Stimulated activated naive CD8-positive, alpha-beta T cell treated with anti-CD3 and anti-CD28 coated beads, Interleukin-15, Interleukin-2, amounts not matched to agents 100 ng/mL and 50 ng/mL, for 24 hours (primary cell): Measurements from ENCODE around the gene DRC3.

Source experiments
- H3K27ac Mint-ChIP-seq: one replicate; pipeline ENCODE4 v1.8.0; 2021; ENCODE audit warnings: mild to moderate bottlenecking, mixed read lengths
- H3K27me3 Mint-ChIP-seq: one replicate; pipeline ENCODE4 v1.8.0; 2021; ENCODE audit warnings: mixed read lengths
- H3K36me3 Mint-ChIP-seq: one replicate; pipeline ENCODE4 v1.8.0; 2021; ENCODE audit warnings: low read depth, mixed read lengths
- H3K4me1 Mint-ChIP-seq: one replicate; pipeline ENCODE4 v1.8.0; 2021; ENCODE audit warnings: low read depth, mixed read lengths
- H3K4me3 Mint-ChIP-seq: one replicate; pipeline ENCODE4 v1.8.0; 2021; ENCODE audit warnings: mild to moderate bottlenecking, mixed read lengths
- H3K9me3 Mint-ChIP-seq: one replicate; pipeline ENCODE4 v1.8.0; 2021; ENCODE audit warnings: mixed read lengths

DRC3 gene

GRCh38 chr17:17970699-17971430 lies 1.8 kb upstream of the DRC3 start:
- Mint-ChIP-seq H3K36me3 (no peaks in the 10 kb centered on the region), H3K4me1 (peaks cover 54% of the 10 kb centered on the region)

GRCh38 chr17:17971431-17972125 lies 1.1 kb upstream of the DRC3 start:
- no peaks in the 10 kb centered on the region for H3K9me3 Mint-ChIP-seq
- H3K27ac Mint-ChIP-seq: peak overlapping the region; percentile 23
- H3K4me3 Mint-ChIP-seq: peak overlapping the region; percentile 81
- H3K36me3 Mint-ChIP-seq: no peaks in the 10 kb centered on the region
- no peaks in the 10 kb centered on the region for H3K27me3 Mint-ChIP-seq
- H3K4me1 Mint-ChIP-seq: peaks cover 47% of the 10 kb centered on the region

More at GRCh38 chr17:17970699-17971430, 1.8 kb upstream of the DRC3 start:
- peak overlapping the region; percentile 81 for H3K4me3 Mint-ChIP-seq
- no peaks in the 10 kb centered on the region for H3K27me3 Mint-ChIP-seq
- H3K9me3 Mint-ChIP-seq: no peaks in the 10 kb centered on the region
- peak overlapping the region; percentile 32 for H3K27ac Mint-ChIP-seq

- Mint-ChIP-seq H3K27me3 (no peaks in the 10 kb centered on the region), H3K4me3 (peak overlapping the region; percentile 90), H3K9me3 (no peaks in the 10 kb centered on the region), H3K4me1 (peaks cover 35% of the 10 kb centered on the region), H3K27ac (peak overlapping the region; percentile 82), H3K36me3 (no peaks in the 10 kb centered on the region)
Measured at GRCh38 chr17:17972952-17973254, 241 bp downstream of the DRC3 start.

GRCh38 chr17:17975436-17975835 lies 2.8 kb downstream of the DRC3 start:
- Mint-ChIP-seq H3K27me3 (no peaks in the 10 kb centered on the region), H3K36me3 (no peaks in the 10 kb centered on the region), H3K4me1 (peaks cover 21% of the 10 kb centered on the region), H3K27ac (no peak overlapping the region), H3K9me3 (no peaks in the 10 kb centered on the region), H3K4me3 (no peak overlapping the region)

- Mint-ChIP-seq H3K27ac (no peak overlapping the region), H3K9me3 (no peaks in the 10 kb centered on the region), H3K36me3 (no peaks in the 10 kb centered on the region), H3K27me3 (no peaks in the 10 kb centered on the region), H3K4me1 (peaks cover 10% of the 10 kb centered on the region), H3K4me3 (no peak overlapping the region)
Measured at GRCh38 chr17:17976931-17977570, 4.4 kb downstream of the DRC3 start.

- Mint-ChIP-seq H3K4me3 (no peak overlapping the region), H3K4me1 (peaks cover 1% of the 10 kb centered on the region), H3K9me3 (no peaks in the 10 kb centered on the region), H3K36me3 (no peaks in the 10 kb centered on the region), H3K27me3 (no peaks in the 10 kb centered on the region), H3K27ac (no peak overlapping the region)
Measured at GRCh38 chr17:17978481-17979424, 6.1 kb downstream of the DRC3 start.

GRCh38 chr17:17979778-17980177 lies 7.1 kb downstream of the DRC3 start:
- Mint-ChIP-seq H3K4me3 (no peak overlapping the region), H3K27me3 (no peaks in the 10 kb centered on the region), H3K4me1 (no peaks in the 10 kb centered on the region), H3K9me3 (no peaks in the 10 kb centered on the region), H3K36me3 (no peaks in the 10 kb centered on the region), H3K27ac (no peak overlapping the region)

- no peaks in the 10 kb centered on the region for H3K27me3 Mint-ChIP-seq
- H3K4me3 Mint-ChIP-seq: no peak overlapping the region
Measured at GRCh38 chr17:17981330-17981729, 8.7 kb downstream of the DRC3 start.

GRCh38 chr17:17982801-17983200 lies 10.1 kb downstream of the DRC3 start:
- no peaks in the 10 kb centered on the region for H3K27me3 Mint-ChIP-seq
- H3K9me3 Mint-ChIP-seq: no peaks in the 10 kb centered on the region
- no peaks in the 10 kb centered on the region for H3K36me3 Mint-ChIP-seq
- no peaks in the 10 kb centered on the region for H3K4me1 Mint-ChIP-seq
- H3K27ac Mint-ChIP-seq: no peak overlapping the region
- H3K4me3 Mint-ChIP-seq: no peak overlapping the region

More at GRCh38 chr17:17981330-17981729, 8.7 kb downstream of the DRC3 start:
- H3K36me3 Mint-ChIP-seq: no peaks in the 10 kb centered on the region
- H3K9me3 Mint-ChIP-seq: no peaks in the 10 kb centered on the region
- no peaks in the 10 kb centered on the region for H3K4me1 Mint-ChIP-seq
- no peak overlapping the region for H3K27ac Mint-ChIP-seq

GRCh38 chr17:17983376-17983775 lies 10.7 kb downstream of the DRC3 start:
- H3K4me3 Mint-ChIP-seq: no peak overlapping the region
- no peaks in the 10 kb centered on the region for H3K4me1 Mint-ChIP-seq
- no peaks in the 10 kb centered on the region for H3K27me3 Mint-ChIP-seq
- no peaks in the 10 kb centered on the region for H3K36me3 Mint-ChIP-seq
- H3K27ac Mint-ChIP-seq: no peak overlapping the region
- no peaks in the 10 kb centered on the region for H3K9me3 Mint-ChIP-seq

GRCh38 chr17:17983776-17984175 lies 11.1 kb downstream of the DRC3 start:
- no peaks in the 10 kb centered on the region for H3K4me1 Mint-ChIP-seq
- H3K9me3 Mint-ChIP-seq: no peaks in the 10 kb centered on the region
- no peak overlapping the region for H3K4me3 Mint-ChIP-seq
- no peaks in the 10 kb centered on the region for H3K27me3 Mint-ChIP-seq
- no peaks in the 10 kb centered on the region for H3K36me3 Mint-ChIP-seq
- H3K27ac Mint-ChIP-seq: no peak overlapping the region

- no peak overlapping the region for H3K4me3 Mint-ChIP-seq
- no peaks in the 10 kb centered on the region for H3K9me3 Mint-ChIP-seq
- no peak overlapping the region for H3K27ac Mint-ChIP-seq
- no peaks in the 10 kb centered on the region for H3K4me1 Mint-ChIP-seq
- H3K36me3 Mint-ChIP-seq: no peaks in the 10 kb centered on the region
- no peaks in the 10 kb centered on the region for H3K27me3 Mint-ChIP-seq
Measured at GRCh38 chr17:17985153-17985552, 12.5 kb downstream of the DRC3 start.

GRCh38 chr17:17985555-17985954 lies 12.9 kb downstream of the DRC3 start:
- Mint-ChIP-seq H3K9me3 (no peaks in the 10 kb centered on the region), H3K4me3 (no peak overlapping the region), H3K27me3 (no peaks in the 10 kb centered on the region), H3K4me1 (no peaks in the 10 kb centered on the region), H3K27ac (no peak overlapping the region), H3K36me3 (no peaks in the 10 kb centered on the region)

- H3K27ac Mint-ChIP-seq: no peak overlapping the region
- no peak overlapping the region for H3K4me3 Mint-ChIP-seq
- peaks cover 2% of the 10 kb centered on the region for H3K4me1 Mint-ChIP-seq
- no peaks in the 10 kb centered on the region for H3K27me3 Mint-ChIP-seq
- no peaks in the 10 kb centered on the region for H3K9me3 Mint-ChIP-seq
- no peaks in the 10 kb centered on the region for H3K36me3 Mint-ChIP-seq
Measured at GRCh38 chr17:17987187-17987896, 14.7 kb downstream of the DRC3 start.
